GM12878 (cell line): ENCODE results near the gene COTL1. TPM values are rescaled to one million over a fixed set of nuclear protein-coding genes. Genes with fewer than 3 reads are reported as not detected.

Experiments used
- ATAC-seq: fragments of 200-7000 bp; cut with Tn5 transposase; 3 replicates; pipeline ENCODE4 v1.9.1; 2020; ENCODE audit warnings: mild to moderate bottlenecking, moderate library complexity
- BruUV-seq: library from RNA; stranded (reverse); fragments of 400-500 nt; replicated peaks from 2 replicates; lab custom pipeline; 2021; lab: Mats Ljungman, UMichigan
- CTCF ChIA-PET: fragments of 300-600 bp; sonication (Branson Sonifier 250); formaldehyde crosslinking; extraction: SDS; loops from one replicate; lab custom pipeline; 2021; ENCODE audit warnings: inconsistent platforms; lab: Yijun Ruan, JAX
- POLR2A ChIA-PET: fragments of 350-600 bp; formaldehyde crosslinking; extraction: SDS; loops from one replicate; lab custom pipeline; 2021; ENCODE audit warnings: inconsistent platforms; lab: Charles Lee
- RAD21 ChIA-PET: fragments of 300-600 bp; sonication (Branson Sonifier 250); formaldehyde crosslinking; loops from one replicate; lab custom pipeline; 2023; ENCODE audit warnings: antibody characterized with exemption; ENCODE audit not compliant: unreplicated experiment; lab: Charles Lee
- SMC1A ChIA-PET: fragments of 300-600 bp; sonication (Branson Sonifier 250); formaldehyde crosslinking; loops from one replicate; lab custom pipeline; 2023; ENCODE audit not compliant: unreplicated experiment, uncharacterized antibody; lab: Charles Lee
- DNase-seq: peaks from one replicate; pipeline ENCODE4 v3.0.0-alpha.2; 2011; ENCODE audit warnings: low read depth, low spot score
- FAIRE-seq: peaks from 3 replicates; lab custom pipeline; 2011; peaks lifted over from hg19 to GRCh38; lab: Jason Lieb, UNC
- H2AFZ ChIP-seq: 2 replicates; pipeline ENCODE4 v1.6.0; 2011; ENCODE audit warnings: low read depth, low read length, control low read depth; ENCODE audit not compliant: control insufficient read depth
- H3K27ac ChIP-seq: 2 replicates; pipeline ENCODE4 v1.5.1; 2011; ENCODE audit warnings: control low read depth; ENCODE audit not compliant: control insufficient read depth, insufficient read depth
- H3K27me3 ChIP-seq, 2 experiments: replicated peaks in 1 of 2; 2 replicates each; pipeline versions ENCODE4 v1.6.0 to v1.6.1; 2011; ENCODE audit warnings: low read length in 1 of 2; ENCODE audit not compliant: control insufficient read depth in 2 of 2, insufficient read depth in 2 of 2
- H3K36me3 ChIP-seq, 2 experiments: 2 replicates each; pipeline ENCODE4 v1.5.1; 2011; ENCODE audit warnings: low read length in 1 of 2; ENCODE audit not compliant: control insufficient read depth in 2 of 2, insufficient read depth in 2 of 2
- H3K4me1 ChIP-seq: 2 replicates; pipeline ENCODE4 v1.6.1; 2011; ENCODE audit warnings: mild to moderate bottlenecking, low read length, moderate library complexity, mixed read lengths; ENCODE audit not compliant: control insufficient read depth, insufficient read depth
- H3K4me2 ChIP-seq: 2 replicates; pipeline ENCODE4 v1.6.0; 2011; ENCODE audit warnings: control low read depth; ENCODE audit not compliant: control insufficient read depth, insufficient read depth
- H3K4me3 ChIP-seq: fragments of 200-600 bp; sonication (generic); 2 replicates; pipeline ENCODE4 v1.5.1; 2016
- H3K79me2 ChIP-seq: 2 replicates; pipeline ENCODE4 v1.6.0; 2011; ENCODE audit warnings: low read length; ENCODE audit not compliant: control insufficient read depth, insufficient read depth
- H3K9ac ChIP-seq: 2 replicates; pipeline ENCODE4 v1.8.0; 2011; ENCODE audit warnings: low read length, control low read depth, mixed read lengths; ENCODE audit not compliant: control insufficient read depth, insufficient read depth
- H3K9me3 ChIP-seq: replicated peaks from 3 replicates; pipeline ENCODE4 v1.5.1; 2011; ENCODE audit warnings: mild to moderate bottlenecking, low read length; ENCODE audit not compliant: control insufficient read depth, insufficient read depth
- H4K20me1 ChIP-seq: 2 replicates; pipeline ENCODE4 v1.6.0; 2011; ENCODE audit not compliant: control insufficient read depth, insufficient read depth
- ATF2 ChIP-seq: IDR thresholded peaks from 2 replicates; pipeline ENCODE4 v1.6.1; 2012; ENCODE audit warnings: low read length, inconsistent platforms
- IRF5 ChIP-seq: fragments of 450-650 bp; IDR thresholded peaks from 2 replicates; pipeline ENCODE4 v1.6.1; 2017; ENCODE audit warnings: borderline replicate concordance
- KLF5 ChIP-seq: fragments of 450-650 bp; IDR thresholded peaks from 2 replicates; pipeline ENCODE4 v1.6.1; 2014; ENCODE audit warnings: mild to moderate bottlenecking; ENCODE audit not compliant: partially characterized antibody
- NFYB ChIP-seq: IDR thresholded peaks from 2 replicates; pipeline ENCODE4 v1.6.1; 2011; ENCODE audit warnings: low read depth, mild to moderate bottlenecking, low read length, improper control_type of control experiment, moderate library complexity; ENCODE audit not compliant: insufficient read depth
- RB1 ChIP-seq: fragments of 450-650 bp; formaldehyde crosslinking; IDR thresholded peaks from 2 replicates; pipeline ENCODE4 v1.6.1; 2017; ENCODE audit warnings: mild to moderate bottlenecking, borderline replicate concordance
- WRNIP1 ChIP-seq: IDR thresholded peaks from 2 replicates; pipeline ENCODE4 v1.6.1; 2011; ENCODE audit warnings: low read depth, low read length, improper control_type of control experiment, borderline replicate concordance
- YY1 ChIP-seq: IDR thresholded peaks from 2 replicates; pipeline ENCODE4 v1.6.1; 2011; ENCODE audit warnings: low read depth, mild to moderate bottlenecking, low read length
- WGBS: methylation state at CpG from one replicate; pipeline ENCODE4 v1.1.6; 2016; ENCODE audit warnings: low lambda C conversion rate; ENCODE audit not compliant: insufficient replicate concordance, insufficient coverage; ENCODE audit errors: missing lambda C conversion rate; 5-methylcytosine and 5-hydroxymethylcytosine counted together
- in situ Hi-C: fragments of 300-500 bp; cut with MboI; formaldehyde crosslinking; loops from 9 replicates; pipeline ENCODE4 v1.14.3; 2018; ENCODE audit warnings: mixed read lengths
- intact Hi-C: fragments of 100-400 bp; cut with micrococcal nuclease; formaldehyde crosslinking; loops from one replicate; pipeline ENCODE4 v1.14.2; 2022; ENCODE audit not compliant: unreplicated experiment
- polyA plus RNA-seq, 11 experiments: library from polyadenylated mRNA; depleted of rRNA in 4 of 11; unstranded in 6 of 11; stranded (reverse) in 5 of 11; fragments of >200 nt; fragmentation: Nextera tagmentation in 4 of 11; fragmentation: Illumina TruSeq in 1 of 11; extraction: Ambion mirVana in 4 of 11; extraction: Trizol in 1 of 11; gene quantifications; 1 replicate in 1 of 11; 2 replicates in 10 of 11; pipeline versions ENCODE4 v1.2.1 to v1.2.3, GENCODE V29; 2011 to 2016; ENCODE audit warnings: inconsistent platforms in 2 of 11, missing spikeins in 2 of 11, low read depth in 1 of 11
- total RNA-seq, 4 experiments: library from RNA; depleted of rRNA in 3 of 4; stranded (reverse); fragments of >200 nt in 3 of 4; fragmentation: Illumina TruSeq in 1 of 4; extraction: Trizol in 1 of 4; gene quantifications; 2 replicates each; pipeline versions ENCODE4 v1.2.1 to v1.2.3, GENCODE V29; 2013 to 2021
- TF ChIP-seq, protein P1 (sequence below): IDR thresholded peaks from 2 replicates; pipeline ENCODE4 v1.6.1; 2011; ENCODE audit warnings: borderline replicate concordance, low read depth, mild to moderate bottlenecking, moderate library complexity, mixed read lengths, low read length; ENCODE audit not compliant: insufficient read depth; ENCODE audit errors: extremely low read length

The COTL1 gene
- total and polyA plus RNA-seq, 10 of the 15 experiments (the other 5 are each of a cell fraction or from before 2014, with no cell fraction given): 140 to 894 (median 330) TPM

DNA sequence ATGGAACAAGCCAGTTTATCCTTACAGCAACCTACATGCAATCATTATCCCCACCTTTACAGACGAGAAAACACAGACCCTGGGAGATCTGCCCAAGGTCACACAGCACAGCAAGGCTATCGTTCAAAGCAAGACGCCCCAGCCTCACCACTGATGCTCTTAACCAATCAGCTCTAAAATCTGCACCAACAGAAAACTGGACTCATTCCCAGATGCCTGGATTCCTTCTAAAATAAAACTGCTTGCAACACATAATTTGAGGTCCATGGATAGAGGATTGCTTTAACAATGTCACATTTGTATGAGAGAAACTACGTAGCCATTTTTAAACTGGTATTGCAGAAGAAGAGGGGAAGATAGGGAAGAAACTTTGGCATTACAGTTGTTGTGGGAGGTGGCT lies 6.8 kb downstream of the COTL1 start:
- Histone ChIP-seq H3K79me2 (peaks cover 95% of the 10 kb centered on the region), H3K36me3 (peaks cover 19 to 29% of the 10 kb centered on the region in 2 experiments), H3K27me3 (no peaks in the 10 kb centered on the region), H3K27ac (no peak overlapping the region), H3K4me2 (no peak overlapping the region), H3K9ac (no peak overlapping the region), H3K9me3 (peaks cover 11% of the 10 kb centered on the region; the same call in 2 of the 3 replicates), H2AFZ (no peak overlapping the region), H3K4me3 (no peak overlapping the region; the same call in 1 of the 2 replicates), H4K20me1 (peaks cover 9% of the 10 kb centered on the region), H3K4me1 (peaks cover 56% of the 10 kb centered on the region)
- FAIRE-seq (no peak), DNase-seq (no peak), ATAC-seq (no peak)
- BruUV-seq: no TSS peak
- intact Hi-C loops: no loop called here
- CTCF ChIA-PET: interaction anchor here (1.3 to 1.8 kb wide), 3 partner anchors 9 to 11 kb away, joined by 3 to 7 read pairs (median 5); no protein-coding TSS in a partner anchor
- POLR2A ChIA-PET: interaction anchor here (0.6 to 10.6 kb wide), 2 partner anchors 10 to 19 kb away, joined by 3 to 214 read pairs; no protein-coding TSS in a partner anchor
- RAD21 ChIA-PET: interaction anchor here (1.5 to 1.8 kb wide), 2 partner anchors 10 to 11 kb away, joined by 6 read pairs; no protein-coding TSS in a partner anchor
- TF ChIP-seq WRNIP1: no peak
- SMC1A ChIA-PET: interaction anchor here (0.8 to 14.0 kb wide), 5 partner anchors 9 to 103 kb away, joined by 3 to 229 read pairs (median 4); no protein-coding TSS in a partner anchor
- in situ Hi-C loops: loop anchor here (25.0 kb wide), 1 partner anchor 951 kb away; no protein-coding TSS in a partner anchor
- 91% methylated on average over 4 of the region's 4 CpGs for WGBS

- H4K20me1 ChIP-seq: peaks cover 6% of the 10 kb centered on the region
- no peak overlapping the region for H2AFZ ChIP-seq
- H3K27me3 ChIP-seq: no peaks in the 10 kb centered on the region
- WGBS: 58% methylated on average over 1 of the region's 1 CpG
- no peak overlapping the region; the same call in 1 of the 2 replicates for H3K27ac ChIP-seq
- H3K9ac ChIP-seq: no peak overlapping the region
- TF ChIP-seq KLF5 (no peak), NFYB (peak; percentile 73), RB1 (no peak), IRF5 (no peak), YY1 (no peak), ATF2 (no peak)
- TF ChIP-seq, protein P1, sequence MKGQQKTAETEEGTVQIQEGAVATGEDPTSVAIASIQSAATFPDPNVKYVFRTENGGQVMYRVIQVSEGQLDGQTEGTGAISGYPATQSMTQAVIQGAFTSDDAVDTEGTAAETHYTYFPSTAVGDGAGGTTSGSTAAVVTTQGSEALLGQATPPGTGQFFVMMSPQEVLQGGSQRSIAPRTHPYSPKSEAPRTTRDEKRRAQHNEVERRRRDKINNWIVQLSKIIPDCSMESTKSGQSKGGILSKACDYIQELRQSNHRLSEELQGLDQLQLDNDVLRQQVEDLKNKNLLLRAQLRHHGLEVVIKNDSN: peak; percentile 38
- TF ChIP-seq, all 136 proteins: peak for 2
- in situ Hi-C loops (loop anchor here (25.0 kb wide), 1 partner anchor 952 kb away; no protein-coding TSS in a partner anchor), intact Hi-C loops (no loop called here)
- ChIA-PET SMC1A (interaction anchor here (0.8 to 14.0 kb wide), 5 partner anchors 8 to 103 kb away, joined by 3 to 229 read pairs (median 4); no protein-coding TSS in a partner anchor), CTCF (interaction anchor here (1.5 to 1.8 kb wide), 2 partner anchors 8 to 10 kb away, joined by 5 to 7 read pairs; no protein-coding TSS in a partner anchor), RAD21 (interaction anchor here (1.1 to 1.8 kb wide), 3 partner anchors 9 to 41 kb away, joined by 3 to 6 read pairs (median 6); no protein-coding TSS in a partner anchor), POLR2A (interaction anchor here (0.6 to 10.6 kb wide), 2 partner anchors 9 to 18 kb away, joined by 3 to 214 read pairs; no protein-coding TSS in a partner anchor)
- H3K36me3 ChIP-seq: peaks cover 20 to 27% of the 10 kb centered on the region in 2 experiments
- FAIRE-seq (no peak), ATAC-seq (no peak), DNase-seq (no peak)
- H3K9me3 ChIP-seq: peaks cover 11% of the 10 kb centered on the region; the same call in 2 of the 3 replicates
- BruUV-seq: no TSS peak
- peak overlapping the region; percentile 12; the same call in 1 of the 2 replicates for H3K4me3 ChIP-seq
- H3K4me1 ChIP-seq: peaks cover 59% of the 10 kb centered on the region
- H3K4me2 ChIP-seq: peak overlapping the region; percentile 0; the same call in 1 of the 2 replicates
- peaks cover 95% of the 10 kb centered on the region for H3K79me2 ChIP-seq
Observed at GRCh38 chr16:84610376-84610775, 7.5 kb downstream of the COTL1 start.
